ENCODE results near the gene UNKL. TPM values are rescaled to one million over a fixed set of nuclear protein-coding genes. Genes with fewer than 3 reads are reported as not detected.

UNKL gene
- total and polyA plus RNA-seq, 2 of the 8 experiments (the other 6 are each of a cell fraction or from before 2014, with no cell fraction given), result 25.1 to 31.8 TPM

DNA sequence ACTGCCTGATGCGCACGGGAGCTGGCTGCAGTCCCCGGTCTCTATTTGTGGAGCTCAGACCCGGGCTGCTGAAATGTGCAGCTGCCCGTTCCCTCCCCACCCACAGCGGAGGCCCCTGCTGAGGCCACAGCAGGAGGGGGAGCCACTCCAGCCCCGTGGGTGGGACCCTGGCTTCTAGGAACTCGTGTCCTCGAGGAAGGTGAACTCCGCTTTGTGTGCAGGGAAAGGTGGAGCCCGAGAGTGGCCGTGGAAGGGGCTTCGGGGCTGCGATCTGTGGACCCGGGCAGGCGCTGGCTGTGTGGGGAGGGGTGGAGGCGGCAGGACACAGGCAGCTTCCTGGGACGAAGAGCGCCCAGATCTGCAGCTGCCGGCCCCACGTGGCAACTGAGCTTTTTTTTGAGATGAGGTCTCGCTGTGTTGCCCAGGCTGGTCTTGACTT, 26.9 kb upstream of the UNKL start:
- no peak overlapping the region for H3K56ac ChIP-seq (replicated peaks; ENCODE audit: insufficient read length, low read depth, low read length)
- no peak overlapping the region for H2BK12ac ChIP-seq (ENCODE audit: low read depth, low read length)
- no peaks in the 10 kb centered on the region for H3K9me3 ChIP-seq (ENCODE audit: insufficient read depth in 2 of 2, low read depth in 1 of 2, low read length in 1 of 2)
- TF ChIP-seq JUN (IDR thresholded peaks at IDR 0.05; ENCODE audit: low read depth, low read length), result no peak
- TF ChIP-seq KDM5A (IDR thresholded peaks at IDR 0.05; ENCODE audit: low read length), result no peak
- TF ChIP-seq PHF8 (conservative IDR thresholded peaks at IDR 0.05; ENCODE audit: low read depth, low read length), result no peak
- TF ChIP-seq POLR2A (IDR thresholded peaks at IDR 0.05; ENCODE audit: control extremely low read depth in 1 of 2, low read depth in 2 of 2, low read length in 2 of 2), result no peak
- TF ChIP-seq CTBP2 (IDR thresholded peaks at IDR 0.05; ENCODE audit: borderline replicate concordance, insufficient read depth, insufficient read length, low read length), result no peak
- TF ChIP-seq BACH1 (IDR thresholded peaks at IDR 0.05; ENCODE audit: low read length), result no peak
- TF ChIP-seq GTF2F1 (IDR thresholded peaks at IDR 0.05; ENCODE audit: borderline replicate concordance, low read depth, low read length), result no peak
- TF ChIP-seq RFX5 (IDR thresholded peaks at IDR 0.05; ENCODE audit: borderline replicate concordance, low read depth, low read length), result no peak
- TF ChIP-seq KDM4A (IDR thresholded peaks at IDR 0.05; ENCODE audit: low read depth, low read length, severe bottlenecking), result no peak
- no peak for TF ChIP-seq BRCA1 (IDR thresholded peaks at IDR 0.05; ENCODE audit: low read depth, low read length)
- TF ChIP-seq JUND (IDR thresholded peaks at IDR 0.05; ENCODE audit: low read length), result no peak
- no peak overlapping the region for H2BK20ac ChIP-seq (ENCODE audit: low read length)
- ChIA-PET CTCF (ENCODE audit: partially characterized antibody) (interaction anchor here (0.5 to 3.9 kb wide), 8 partner anchors 9 to 132 kb away, joined by 3 to 20 read pairs (median 3); no protein-coding TSS in a partner anchor), POLR2A (ENCODE audit: partially characterized antibody) (interaction anchor here (0.9 to 5.6 kb wide), 5 partner anchors 13 to 329 kb away, joined by 3 to 22 read pairs (median 5); partner anchors contain the start of gene UQCC4)
- FAIRE-seq (no peak), DNase-seq (ENCODE audit: low read depth in 1 of 2, low spot score in 2 of 2) (no peak)
- no peaks in the 10 kb centered on the region; a peak in 1 of 7 replicates for H3K4me1 ChIP-seq (replicated peaks in 1 of 4; ENCODE audit: control insufficient read depth in 3 of 4, insufficient read depth in 4 of 4, low read length in 3 of 4)
- H3K4me3 ChIP-seq (ENCODE audit: extremely low read depth in 1 of 4, insufficient read depth in 2 of 4, low read depth in 3 of 4, low read length in 4 of 4), result no peak overlapping the region
- no peaks in the 10 kb centered on the region for H3K23me2 ChIP-seq (ENCODE audit: low read depth, low read length)
- 91% methylated on average over 19 of the region's 22 CpGs; no CpG with 5 or more reads in 1 of the 2 experiments for WGBS, 2 experiments (ENCODE audit: extremely low coverage in 1 of 2, insufficient coverage in 1 of 2, insufficient read length in 1 of 2, insufficient replicate concordance in 2 of 2, low coverage in 1 of 2, low lambda C conversion rate in 2 of 2, missing lambda C conversion rate in 1 of 2)
- no peak overlapping the region for H2AK5ac ChIP-seq (ENCODE audit: low read depth, low read length)
- H3K4me2 ChIP-seq (ENCODE audit: insufficient read depth in 1 of 2, low read depth in 2 of 2, low read length in 2 of 2), result no peak overlapping the region
- peak overlapping the region; percentile 68; the same call in 1 of the 2 replicates for H4K8ac ChIP-seq (ENCODE audit: extremely low read depth, insufficient read depth, low read length)
- H2BK5ac ChIP-seq (ENCODE audit: low read depth, low read length), result no peak overlapping the region
- no peaks in the 10 kb centered on the region for H4K20me1 ChIP-seq (replicated peaks in 1 of 2; ENCODE audit: control insufficient read depth in 1 of 2, insufficient read depth in 2 of 2, low read length in 2 of 2)
- no peak overlapping the region for H3K14ac ChIP-seq (ENCODE audit: insufficient read length)
- H3K23ac ChIP-seq (ENCODE audit: insufficient read length), result no peak overlapping the region
- peaks cover 0 to 4% (median 0%) of the 10 kb centered on the region in 4 experiments; a peak in 1 of 8 replicates for H3K36me3 ChIP-seq (ENCODE audit: control insufficient read depth in 2 of 4, insufficient read depth in 4 of 4, low read length in 3 of 4)
- H2AFZ ChIP-seq (ENCODE audit: low read length), result no peak overlapping the region
- no peak overlapping the region for H2BK120ac ChIP-seq (replicated peaks; ENCODE audit: low read depth, low read length)
- H3K79me1 ChIP-seq (ENCODE audit: low read depth, low read length), result no peaks in the 10 kb centered on the region
- H3K79me2 ChIP-seq (ENCODE audit: control insufficient read depth in 1 of 2, insufficient read depth in 2 of 2, low read length in 2 of 2), result no peaks in the 10 kb centered on the region
- H4K91ac ChIP-seq (replicated peaks; ENCODE audit: insufficient read length, low read length), result no peak overlapping the region
- no peak overlapping the region for H3K4ac ChIP-seq (replicated peaks; ENCODE audit: insufficient read length, low read depth, low read length)
- no peak overlapping the region for H3K9ac ChIP-seq (replicated peaks in 1 of 4; ENCODE audit: extremely low read depth in 1 of 4, low read depth in 3 of 4, low read length in 3 of 4)
- no peak overlapping the region for H3K27ac ChIP-seq (ENCODE audit: low read depth, low read length)
- no peak overlapping the region for H3K18ac ChIP-seq (ENCODE audit: extremely low read depth, low read length)
- H4K5ac ChIP-seq (ENCODE audit: insufficient read length, low read depth, low read length), result no peak overlapping the region
- H3K27me3 ChIP-seq (replicated peaks in 1 of 4; ENCODE audit: control insufficient read depth in 3 of 4, extremely low read depth in 1 of 4, insufficient read depth in 3 of 4, low read length in 3 of 4), result no peaks in the 10 kb centered on the region
- H2BK15ac ChIP-seq (ENCODE audit: low read length), result no peak overlapping the region
